DND-41 (cell line): Measurements from ENCODE around the gene SLC10A6.

ENCODE experiments used
- CTCF ChIP-seq: IDR thresholded peaks from 2 replicates; pipeline ENCODE4 v1.5.1; 2012; ENCODE audit warnings: borderline replicate concordance, low read length, moderate library complexity, mild to moderate bottlenecking; ENCODE audit not compliant: poor library complexity, severe bottlenecking; ENCODE audit errors: extremely low read depth
- EZH2 ChIP-seq: IDR thresholded peaks from 3 replicates; pipeline ENCODE4 v1.6.1; 2012; ENCODE audit warnings: borderline replicate concordance, low read depth, mild to moderate bottlenecking, moderate library complexity, low read length, inconsistent platforms; ENCODE audit not compliant: severe bottlenecking

GRCh38 chr4:86831262-86832130 is 17.7 kb downstream of the SLC10A6 start:
- TF ChIP-seq CTCF = no peak
- no peak for TF ChIP-seq EZH2
